Hindlimb muscle (tissue), 1 donor: ENCODE data around the gene PTPN20. TPM values are rescaled to one million over a fixed set of nuclear protein-coding genes. Genes with fewer than 3 reads are reported as not detected.
A peak's percentile ranks its signal among the peaks of the same experiment; 100 is the strongest.

Source experiments
- DNase-seq: peaks from one replicate; pipeline ENCODE4 v3.0.0-alpha.2; 2013
- polyA plus RNA-seq: library from polyadenylated mRNA; unstranded; fragments of 120-200 nt; gene quantifications from one replicate; pipeline ENCODE4 v1.2.1, GENCODE V29; 2013; ENCODE audit not compliant: insufficient read length

The PTPN20 gene
- polyA plus RNA-seq, 1 donor, result 1.2 TPM

DNA sequence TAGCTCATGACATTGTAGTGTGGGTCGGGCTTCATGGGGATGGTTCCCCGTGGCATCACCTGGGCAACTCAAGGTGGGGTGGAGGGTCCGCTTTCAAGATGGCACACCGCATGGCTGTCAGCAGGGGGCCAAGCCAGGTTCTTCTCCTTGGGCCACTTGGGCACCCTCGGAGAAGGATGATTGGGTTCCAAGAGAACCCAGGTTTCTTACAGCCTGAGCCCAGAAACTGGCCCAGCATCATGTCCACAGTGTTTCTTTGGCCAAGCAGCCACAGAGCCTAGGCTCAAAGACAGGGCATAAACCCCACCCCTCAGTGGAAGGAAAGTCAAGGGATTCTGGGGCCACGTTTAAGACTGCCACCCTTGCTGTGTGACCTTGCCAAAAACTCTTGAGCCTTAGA, 110.6 kb downstream of the PTPN20 start:
- DNase-seq, result no peak

GRCh38 chr10:47022311-47023131, 111.3 kb downstream of the PTPN20 start:
- no peak for DNase-seq

- DNase-seq, result no peak
Measured at GRCh38 chr10:47023237-47024045, 112.2 kb downstream of the PTPN20 start.

DNA sequence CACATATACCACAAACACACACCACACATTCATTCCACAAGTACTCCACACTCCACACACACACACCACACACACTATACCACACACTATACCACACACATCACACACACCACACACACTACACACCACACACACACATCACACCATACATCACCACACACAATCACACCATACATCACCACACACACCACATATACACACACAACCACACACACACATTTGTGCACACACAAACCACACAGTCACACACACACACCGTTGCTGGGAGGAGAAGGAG, 112.8 kb downstream of the PTPN20 start:
- DNase-seq, result no peak

- DNase-seq, result no peak
Measured at GRCh38 chr10:47024399-47025252, 113.4 kb downstream of the PTPN20 start.

- DNase-seq, result no peak
Measured at GRCh38 chr10:47025253-47025539, 114.0 kb downstream of the PTPN20 start.

- DNase-seq, result no peak
Measured at GRCh38 chr10:47025540-47026300, 114.5 kb downstream of the PTPN20 start.

GRCh38 chr10:47026301-47027107, 115.3 kb downstream of the PTPN20 start:
- no peak for DNase-seq

DNA sequence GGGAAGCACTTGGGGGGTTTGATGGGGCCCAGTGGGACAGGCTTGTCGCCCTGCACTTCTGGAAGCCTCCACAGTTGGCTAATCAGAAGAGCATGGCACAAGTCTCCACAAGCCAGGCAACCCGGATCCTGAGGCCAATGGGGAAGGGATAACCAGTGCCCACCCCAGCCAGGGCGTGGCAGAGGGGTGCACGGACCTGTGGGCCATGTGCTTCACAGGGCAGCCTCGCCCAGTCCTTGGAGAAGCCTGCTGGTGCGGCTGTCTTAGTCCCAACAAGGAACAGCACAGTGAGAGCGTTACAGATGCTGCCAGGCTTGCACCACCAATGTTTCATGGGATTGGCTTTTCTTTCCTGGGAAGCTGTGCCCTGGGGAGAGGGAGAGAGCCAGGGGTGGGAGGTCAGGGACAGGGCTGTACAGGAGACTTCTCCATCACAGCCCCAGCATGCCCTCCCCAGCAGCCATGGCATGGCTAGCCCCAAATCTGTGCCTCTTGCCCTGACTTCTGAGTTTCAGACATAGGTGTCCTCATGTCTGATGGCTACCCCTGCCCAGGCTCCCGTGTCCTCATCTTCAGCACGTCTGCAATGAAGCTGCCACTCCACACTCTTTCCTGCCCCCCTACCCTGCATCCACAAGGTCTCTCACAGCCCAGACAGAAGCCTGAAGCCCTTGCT, 116.0 kb downstream of the PTPN20 start:
- no peak for DNase-seq

GRCh38 chr10:47027784-47028260, 116.6 kb downstream of the PTPN20 start:
- DNase-seq, result no peak

DNA sequence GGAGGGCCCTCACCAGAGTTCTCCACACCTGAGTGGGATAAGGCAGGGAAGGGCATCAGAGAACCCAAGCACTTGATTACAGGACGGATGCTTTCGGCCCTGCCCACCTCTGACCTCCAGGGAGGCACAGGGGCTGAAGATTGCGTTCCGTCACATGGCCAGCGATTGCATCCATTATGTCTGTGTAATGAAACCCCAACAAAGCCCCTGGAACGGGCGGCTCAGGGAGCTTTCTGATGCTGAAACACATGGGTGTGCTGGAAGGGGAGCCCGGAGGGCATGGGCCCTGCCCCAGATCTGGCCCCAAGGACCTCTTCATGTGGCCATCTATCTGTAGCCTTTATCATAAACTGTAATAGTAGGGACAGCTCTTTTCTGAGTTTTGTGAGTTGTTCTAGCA, 117.2 kb downstream of the PTPN20 start:
- no peak for DNase-seq

DNA sequence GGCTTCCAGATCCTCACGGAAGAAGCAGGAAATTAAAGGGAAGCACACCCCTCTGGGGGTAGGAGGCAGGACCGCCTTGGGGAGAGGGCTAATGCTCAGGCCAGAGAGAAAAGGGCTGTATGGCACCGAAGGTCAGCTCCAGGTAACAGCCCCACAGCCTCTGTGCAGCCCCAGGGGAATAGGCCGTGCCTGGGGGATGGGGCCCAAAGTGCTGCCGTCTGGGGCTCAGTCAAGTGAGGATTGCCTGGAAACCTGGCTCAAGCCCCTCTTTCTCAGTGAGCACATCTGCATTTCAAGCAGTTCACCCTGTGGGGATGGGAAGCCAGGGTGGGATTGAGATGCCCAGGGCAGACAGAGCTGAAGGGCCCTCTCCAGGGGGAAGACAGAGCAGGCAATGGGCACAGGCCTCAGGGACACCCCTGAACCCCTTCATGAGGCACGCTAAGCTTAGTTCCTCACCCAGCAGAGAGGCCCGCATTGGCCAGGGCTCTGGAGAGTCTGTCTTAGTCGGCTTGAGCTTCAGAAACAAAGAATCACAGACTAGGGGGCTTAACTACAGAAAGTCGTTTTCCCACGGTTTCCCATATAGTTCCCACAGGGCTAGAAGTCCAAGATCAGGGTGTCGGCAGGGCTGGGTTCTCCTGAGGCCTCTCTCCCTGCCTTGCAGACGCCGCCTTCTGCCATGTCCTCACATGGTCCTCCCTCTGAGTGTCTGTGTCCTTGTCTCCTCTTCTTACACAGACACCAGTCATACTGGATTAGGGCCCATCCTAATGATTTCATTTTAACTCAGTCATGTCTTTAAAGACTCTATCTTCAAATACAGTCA, 118.2 kb downstream of the PTPN20 start:
- DNase-seq, result no peak

DNA sequence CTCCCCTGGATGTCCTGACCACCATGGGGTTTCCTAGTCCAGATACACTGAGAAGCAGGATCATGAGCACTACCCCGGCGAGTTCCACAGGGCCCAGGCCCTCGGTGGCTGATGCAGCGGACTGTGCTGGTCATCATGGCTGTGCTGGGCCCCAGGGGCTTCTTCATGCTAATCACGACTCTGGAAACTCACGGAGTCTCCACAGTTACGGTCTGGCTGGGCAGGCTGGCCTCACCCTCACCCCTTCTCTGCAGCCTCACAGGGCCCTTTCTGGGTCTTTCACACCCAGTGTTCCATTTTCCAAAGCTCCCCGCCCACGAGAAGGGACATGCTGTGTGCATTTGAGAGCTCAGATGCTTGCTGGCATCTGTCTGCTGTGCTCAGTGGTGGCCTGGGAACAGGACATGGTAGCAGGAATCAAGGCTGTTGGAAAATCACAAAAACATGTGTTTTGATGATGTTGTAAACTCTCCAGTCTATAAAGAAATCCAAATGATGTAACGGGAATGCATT, 119.0 kb downstream of the PTPN20 start:
- DNase-seq, result no peak

DNA sequence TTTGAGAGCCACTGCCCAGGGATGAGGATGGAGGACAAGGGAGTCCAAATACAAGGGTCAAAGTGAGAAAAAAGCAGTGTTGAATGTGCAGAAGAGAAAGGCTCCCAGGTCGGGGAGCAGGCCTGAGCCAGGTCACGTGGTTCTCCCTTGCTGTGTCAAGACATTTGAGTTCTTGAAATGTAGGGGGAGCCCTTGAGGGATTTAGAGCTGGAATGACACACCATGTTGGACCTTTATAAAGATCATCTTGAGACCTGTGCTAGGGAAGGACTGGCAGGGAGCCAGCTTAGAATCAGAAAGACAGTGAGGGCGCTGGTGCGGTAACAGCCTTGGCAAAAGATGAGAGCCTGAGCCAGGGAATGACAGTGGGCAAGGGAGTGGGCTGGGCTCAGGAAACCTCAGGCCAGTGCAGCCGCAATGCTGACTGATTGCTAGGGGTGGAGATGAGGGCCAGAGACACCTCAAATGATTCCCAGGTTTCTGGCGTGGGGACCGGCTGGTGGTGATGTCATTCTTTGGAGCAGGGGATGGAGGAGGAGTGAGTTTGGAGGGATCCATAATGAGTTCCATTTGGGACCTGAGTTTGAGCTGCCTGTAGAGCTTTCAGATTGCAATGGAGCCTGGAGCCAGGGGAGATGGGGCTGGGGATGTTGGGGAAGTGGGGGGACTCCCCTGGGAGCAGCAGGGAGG, 120.1 kb downstream of the PTPN20 start:
- peak; percentile 75 for DNase-seq

DNA sequence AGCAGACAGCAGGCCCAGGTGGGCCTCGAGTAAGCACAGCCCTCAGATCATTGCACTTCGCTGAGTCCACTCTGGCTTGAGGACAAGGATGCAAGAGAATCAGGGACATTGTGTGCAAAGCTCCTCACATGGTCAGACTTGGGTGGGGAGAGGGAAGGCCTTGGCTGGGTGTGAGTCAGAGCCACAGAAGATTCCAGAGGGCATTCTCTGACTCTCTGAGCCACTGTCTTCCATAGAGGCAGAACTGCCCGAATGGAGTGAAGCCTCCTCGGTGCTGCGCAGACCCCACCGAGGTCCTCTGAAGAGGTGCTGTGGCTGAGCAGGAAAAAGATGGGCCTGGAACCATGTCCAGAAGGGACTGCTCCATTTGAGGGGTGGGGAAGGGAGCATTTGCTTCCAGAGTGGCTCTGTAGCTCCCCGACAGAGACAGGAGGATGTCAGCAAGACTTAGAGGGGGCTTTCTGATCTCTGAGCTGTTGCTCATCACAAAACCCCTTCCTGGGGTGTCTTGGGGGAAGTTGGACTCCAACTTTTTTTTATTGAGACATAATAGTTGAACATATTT, 120.8 kb downstream of the PTPN20 start:
- no peak for DNase-seq

GRCh38 chr10:47033081-47033480, 121.9 kb downstream of the PTPN20 start:
- DNase-seq, result no peak

GRCh38 chr10:47033541-47034270, 122.5 kb downstream of the PTPN20 start:
- no peak for DNase-seq

- no peak for DNase-seq
Measured at GRCh38 chr10:47034441-47035051, 123.3 kb downstream of the PTPN20 start.
